ENCODE measurements around the gene FCER2. TPM values are rescaled to one million over a fixed set of nuclear protein-coding genes. Genes with fewer than 3 reads are reported as not detected.

FCER2 gene
- total and polyA plus RNA-seq, 2 of the 13 experiments (the other 11 are each of a cell fraction or from before 2014, with no cell fraction given) = not detected

GRCh38 chr19:7652061-7652641 is 49.8 kb downstream of the FCER2 start (continued):
- no peak for TF ChIP-seq KLF9 (CRISPR knock-in tag; IDR thresholded peaks at IDR 0.05; ENCODE audit: low read depth)
- TF ChIP-seq ZNF691 (CRISPR knock-in tag; IDR thresholded peaks at IDR 0.05; ENCODE audit: borderline replicate concordance, low read depth) = no peak
- peak; percentile 72 to 81; a peak in 3 of 4 replicates for TF ChIP-seq EP300 (IDR thresholded peaks at IDR 0.05; ENCODE audit: low read depth in 2 of 2, low read length in 2 of 2)
- TF ChIP-seq EP300 (CRISPR knock-in tag; IDR thresholded peaks at IDR 0.05; ENCODE audit: borderline replicate concordance) = peak; percentile 84
- no peak for TF ChIP-seq ZNF180 (CRISPR knock-in tag; IDR thresholded peaks at IDR 0.05; ENCODE audit: borderline replicate concordance, low read depth)
- TF ChIP-seq ZNF264 (CRISPR knock-in tag; IDR thresholded peaks at IDR 0.05) = no peak; the same call in 1 of the 2 replicates
- peak; percentile 89 for TF ChIP-seq CTCF (CRISPR knock-in tag; IDR thresholded peaks at IDR 0.05)
- 0 out of 2 replicates have a peak, but pooled peaks have one; percentile 69 for TF ChIP-seq FOXC1 (CRISPR knock-in tag; IDR thresholded peaks at IDR 0.05; ENCODE audit: borderline replicate concordance)
- TF ChIP-seq MIER2 (CRISPR knock-in tag; IDR thresholded peaks at IDR 0.05) = peak; percentile 50; the same call in 1 of the 2 replicates
- TF ChIP-seq PAX8 (CRISPR knock-in tag; IDR thresholded peaks at IDR 0.05; ENCODE audit: borderline replicate concordance) = no peak
- peak; percentile 79 for TF ChIP-seq RAD21 (CRISPR knock-in tag; IDR thresholded peaks at IDR 0.05)
- 0 out of 2 replicates have a peak, but pooled peaks have one; percentile 61 for TF ChIP-seq ZMAT3 (CRISPR knock-in tag; conservative IDR thresholded peaks at IDR 0.05)
- TF ChIP-seq ZNF207 (IDR thresholded peaks at IDR 0.05; ENCODE audit: borderline replicate concordance) = no peak
- TF ChIP-seq MAFK (conservative IDR thresholded peaks at IDR 0.05 in 1 of 2, IDR thresholded peaks at IDR 0.05 in 1 of 2; ENCODE audit: low read length in 2 of 2) = no peak
- peak; percentile 81; the same call in 1 of the 2 replicates for TF ChIP-seq ZNF788 (CRISPR knock-in tag; IDR thresholded peaks at IDR 0.05; ENCODE audit: borderline replicate concordance)
- TF ChIP-seq PITX1 (CRISPR knock-in tag; IDR thresholded peaks at IDR 0.05) = peak; percentile 79
- TF ChIP-seq, protein P1, sequence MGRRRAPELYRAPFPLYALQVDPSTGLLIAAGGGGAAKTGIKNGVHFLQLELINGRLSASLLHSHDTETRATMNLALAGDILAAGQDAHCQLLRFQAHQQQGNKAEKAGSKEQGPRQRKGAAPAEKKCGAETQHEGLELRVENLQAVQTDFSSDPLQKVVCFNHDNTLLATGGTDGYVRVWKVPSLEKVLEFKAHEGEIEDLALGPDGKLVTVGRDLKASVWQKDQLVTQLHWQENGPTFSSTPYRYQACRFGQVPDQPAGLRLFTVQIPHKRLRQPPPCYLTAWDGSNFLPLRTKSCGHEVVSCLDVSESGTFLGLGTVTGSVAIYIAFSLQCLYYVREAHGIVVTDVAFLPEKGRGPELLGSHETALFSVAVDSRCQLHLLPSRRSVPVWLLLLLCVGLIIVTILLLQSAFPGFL (CRISPR knock-in tag; IDR thresholded peaks at IDR 0.05) = no peak
- TF ChIP-seq, protein P2, sequence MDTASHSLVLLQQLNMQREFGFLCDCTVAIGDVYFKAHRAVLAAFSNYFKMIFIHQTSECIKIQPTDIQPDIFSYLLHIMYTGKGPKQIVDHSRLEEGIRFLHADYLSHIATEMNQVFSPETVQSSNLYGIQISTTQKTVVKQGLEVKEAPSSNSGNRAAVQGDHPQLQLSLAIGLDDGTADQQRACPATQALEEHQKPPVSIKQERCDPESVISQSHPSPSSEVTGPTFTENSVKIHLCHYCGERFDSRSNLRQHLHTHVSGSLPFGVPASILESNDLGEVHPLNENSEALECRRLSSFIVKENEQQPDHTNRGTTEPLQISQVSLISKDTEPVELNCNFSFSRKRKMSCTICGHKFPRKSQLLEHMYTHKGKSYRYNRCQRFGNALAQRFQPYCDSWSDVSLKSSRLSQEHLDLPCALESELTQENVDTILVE (CRISPR knock-in tag; IDR thresholded peaks at IDR 0.05) = peak; percentile 86; the same call in 1 of the 2 replicates
- no peak for TF ChIP-seq RFXAP (CRISPR knock-in tag; IDR thresholded peaks at IDR 0.05; ENCODE audit: borderline replicate concordance)
- peak; percentile 74 to 81 for TF ChIP-seq NR2F1 (CRISPR knock-in tag; IDR thresholded peaks at IDR 0.05)
- TF ChIP-seq TSC22D2 (CRISPR knock-in tag; IDR thresholded peaks at IDR 0.05; ENCODE audit: borderline replicate concordance) = 0 out of 2 replicates have a peak, but pooled peaks have one; percentile 58
- TF ChIP-seq AGO1 (IDR thresholded peaks at IDR 0.05; ENCODE audit: low read depth, low read length, poor library complexity, severe bottlenecking) = no peak
- peak; percentile 41; the same call in 1 of the 2 replicates for TF ChIP-seq MAZ (IDR thresholded peaks at IDR 0.05; ENCODE audit: borderline replicate concordance, low read depth, low read length)
- TF ChIP-seq MAZ (CRISPR knock-in tag; IDR thresholded peaks at IDR 0.05; ENCODE audit: low read depth) = peak; percentile 84
- TF ChIP-seq CCDC6 (CRISPR knock-in tag; IDR thresholded peaks at IDR 0.05) = peak; percentile 54; the same call in 1 of the 2 replicates
- no peak for TF ChIP-seq CAMTA2 (CRISPR knock-in tag; IDR thresholded peaks at IDR 0.05; ENCODE audit: borderline replicate concordance)
